Naive thymus-derived CD8-positive, alpha-beta T cell (primary cell): ENCODE results near the gene CAMK1D. TPM values are rescaled to one million over a fixed set of nuclear protein-coding genes. Genes with fewer than 3 reads are reported as not detected.
"Not testable (repeated sequence)": the region's sequence is repeated elsewhere in the genome, so short reads cannot be mapped to it uniquely, and the experiment has no call there.

Experiments
- ATAC-seq, 2 donors: fragments of 150-1000 bp; cut with Tn5 transposase in 1 of 2; sonication (Bioruptor Pico), chemical (Tn5 transposase) in 1 of 2; 1 replicate in 1 of 2; 2 replicates in 1 of 2; pipeline ENCODE4 v1.10.0; 2021; ENCODE audit warnings: mild to moderate bottlenecking in 2 of 2, moderate library complexity in 2 of 2
- POLR2A ChIA-PET: fragments of 350-600 bp; sonication (Branson Sonifier 250); formaldehyde crosslinking; loops from one replicate; lab custom pipeline; 2021; ENCODE audit warnings: antibody characterized with exemption; lab: Charles Lee
- DNase-seq, 10 donors: peaks; one replicate each; pipeline versions ENCODE4 v3.0.0 to v3.0.0-alpha.2; 2020 to 2022
- H3K27ac Mint-ChIP-seq, 10 donors: one replicate each; pipeline ENCODE4 v1.8.0; 2020 to 2022; ENCODE audit warnings: mild to moderate bottlenecking in 10 of 10, mixed read lengths in 10 of 10, moderate library complexity in 4 of 10, inconsistent platforms in 1 of 10
- H3K27me3 Mint-ChIP-seq, 5 donors: one replicate each; pipeline ENCODE4 v1.8.0; 2021 to 2022; ENCODE audit warnings: mixed read lengths in 5 of 5
- H3K36me3 Mint-ChIP-seq, 3 donors: one replicate each; pipeline ENCODE4 v1.8.0; 2020 to 2022; ENCODE audit warnings: mixed read lengths in 3 of 3, mild to moderate bottlenecking in 2 of 3, inconsistent platforms in 1 of 3
- H3K4me1 Mint-ChIP-seq, 4 donors: one replicate each; pipeline ENCODE4 v1.8.0; 2021 to 2022; ENCODE audit warnings: mixed read lengths in 4 of 4
- H3K4me3 Mint-ChIP-seq, 10 donors: one replicate each; pipeline ENCODE4 v1.8.0; 2020 to 2022; ENCODE audit warnings: mild to moderate bottlenecking in 10 of 10, mixed read lengths in 10 of 10, moderate library complexity in 6 of 10, inconsistent platforms in 1 of 10
- H3K9me3 Mint-ChIP-seq, 9 donors: one replicate each; pipeline ENCODE4 v1.8.0; 2020 to 2022; ENCODE audit warnings: mixed read lengths in 9 of 9, mild to moderate bottlenecking in 3 of 9, inconsistent platforms in 1 of 9, moderate library complexity in 1 of 9
- polyA plus RNA-seq, 3 donors: library from polyadenylated mRNA; unstranded; fragments of 300-500 nt; fragmentation: Illumina TruSeq; gene quantifications; one replicate each; pipeline ENCODE4 v1.2.3, GENCODE V29; 2021
- total RNA-seq, 8 experiments: library from RNA in 2 of 8; stranded (reverse) in 2 of 8; gene quantifications; one replicate each; pipeline ENCODE4 v1.2.3 and lab custom pipeline; 2021 to 2026

Gene CAMK1D
- total RNA-seq (10 to 100 TPM; 16.2 to 18.5 TPM), polyA plus RNA-seq (10 to 100 TPM in 2 of 3 donors, 1 to 10 TPM in 1; 7.5 to 12.3 (median 10.8) TPM), total RNA-seq (lab: John Stamatoyannopoulos, UW) (13.6 to 42.8 (median 26.4) reads per million in 6 experiments)

DNA sequence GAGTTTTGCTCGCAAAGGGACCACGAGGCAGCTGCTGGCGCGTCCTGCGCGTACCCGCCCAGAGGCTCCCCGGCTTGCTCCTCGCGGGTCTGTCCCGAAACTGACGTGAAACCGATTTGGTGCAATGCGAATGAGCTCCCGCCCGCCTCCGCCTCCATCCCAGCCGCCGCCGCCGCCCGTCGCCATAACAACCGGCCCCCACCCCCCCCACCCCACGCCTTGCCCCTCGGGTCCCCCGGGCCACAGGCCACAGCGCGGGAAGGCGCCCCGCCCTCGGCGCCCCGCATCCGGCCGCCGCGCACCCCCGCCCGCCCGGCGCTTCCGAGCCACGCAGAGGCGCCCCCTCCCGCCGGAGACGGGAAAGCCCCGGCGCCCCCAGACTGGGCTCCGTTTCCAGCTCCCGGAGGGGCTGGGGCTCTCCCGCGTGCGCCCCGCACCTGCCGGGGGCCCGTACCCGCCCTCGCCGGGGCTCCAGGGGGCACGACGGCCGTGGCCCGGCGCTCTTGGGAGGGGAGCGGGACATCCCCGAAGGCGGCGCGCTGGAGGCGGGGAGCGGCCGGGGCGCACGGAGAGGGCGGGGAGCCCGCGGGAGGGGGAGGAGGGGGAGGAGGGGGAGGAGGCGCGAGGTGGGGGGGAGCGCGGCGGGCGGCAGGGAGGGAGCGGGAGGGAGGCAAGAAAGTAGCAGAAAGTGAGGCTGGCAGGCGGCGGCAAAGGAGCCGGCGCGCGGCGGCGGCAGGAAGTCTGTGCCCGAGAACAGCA is at the start of gene CAMK1D:
TSS of gene CAMK1D (plus strand) at position 678 of the 759 bp plus-strand sequence.
- Mint-ChIP-seq H3K27ac (peak within 1 kb of the TSS; percentile 90 to 99 (median 98)), H3K36me3 (no peaks in the 10 kb centered on the region), H3K9me3 (peaks cover 0 to 2% (median 0%) of the 10 kb centered on the region in 9 donors), H3K4me1 (peaks cover 20 to 52% (median 51%) of the 10 kb centered on the region in 4 donors), H3K4me3 (peak within 1 kb of the TSS; percentile 82 to 100 (median 98)), H3K27me3 (no peaks in the 10 kb centered on the region)
- ATAC-seq (peak; percentile 61 to 67), DNase-seq (peak; percentile 84 to 95 (median 86))
- POLR2A ChIA-PET, result interaction anchor here (0.6 to 2.1 kb wide), 12 partner anchors 10 to 1237 kb away, joined by 3 to 8 read pairs (median 4); partner anchors contain the start of genes CDC123 and NUDT5

DNA sequence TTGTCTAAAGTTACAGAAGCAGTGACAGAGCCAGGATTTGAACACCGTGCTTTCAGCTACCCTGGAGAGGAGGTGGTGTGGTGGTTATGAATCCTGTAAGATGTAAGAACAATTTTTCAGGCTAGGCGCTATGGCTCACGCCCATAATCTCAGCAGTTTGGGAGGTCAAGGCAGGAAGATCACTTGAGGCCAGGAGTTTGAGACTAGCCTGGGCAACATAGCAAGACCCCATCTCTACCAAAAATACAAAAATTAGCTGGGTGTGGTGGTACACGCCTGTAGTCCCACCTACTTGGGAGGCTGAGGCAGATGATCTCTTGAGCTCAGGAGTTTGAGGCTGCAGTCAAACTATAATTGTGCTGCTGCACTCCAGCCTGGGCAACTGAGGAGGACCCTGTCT is 48.3 kb upstream of the CAMK1D start:
- H3K27ac Mint-ChIP-seq, H3K27me3 Mint-ChIP-seq, H3K4me3 Mint-ChIP-seq, POLR2A ChIA-PET, H3K4me1 Mint-ChIP-seq, DNase-seq, H3K9me3 Mint-ChIP-seq, H3K36me3 Mint-ChIP-seq, ATAC-seq: not testable (repeated sequence)

GRCh38 chr10:12308057-12308456 is 41.3 kb upstream of the CAMK1D start:
- DNase-seq (no peak), ATAC-seq (no peak)
- Mint-ChIP-seq H3K4me3 (no peak overlapping the region), H3K27ac (no peak overlapping the region), H3K9me3 (no peaks in the 10 kb centered on the region), H3K4me1 (peaks cover 0 to 6% (median 3%) of the 10 kb centered on the region in 4 donors), H3K36me3 (no peaks in the 10 kb centered on the region), H3K27me3 (peaks cover 0 to 4% (median 0%) of the 10 kb centered on the region in 5 donors)
- POLR2A ChIA-PET, result interaction anchor here (0.7 kb wide), 1 partner anchor 355 kb away, joined by 3 read pairs; no protein-coding TSS in a partner anchor

- no peak overlapping the region for H3K4me3 Mint-ChIP-seq
- peaks cover 0 to 6% (median 3%) of the 10 kb centered on the region in 4 donors for H3K4me1 Mint-ChIP-seq
- no peaks in the 10 kb centered on the region for H3K9me3 Mint-ChIP-seq
- no peak for ATAC-seq
- H3K27ac Mint-ChIP-seq, result no peak overlapping the region
- POLR2A ChIA-PET, result no interaction called here
- H3K27me3 Mint-ChIP-seq, result peaks cover 0 to 4% (median 0%) of the 10 kb centered on the region in 5 donors
- DNase-seq, result no peak
- H3K36me3 Mint-ChIP-seq, result no peaks in the 10 kb centered on the region
These were observed 40.5 kb upstream of the CAMK1D start for GRCh38 chr10:12308736-12309375.

GRCh38 chr10:12309783-12310182 is 39.6 kb upstream of the CAMK1D start:
- H3K36me3 Mint-ChIP-seq, H3K4me1 Mint-ChIP-seq, H3K4me3 Mint-ChIP-seq, H3K9me3 Mint-ChIP-seq, H3K27me3 Mint-ChIP-seq, POLR2A ChIA-PET, ATAC-seq, DNase-seq: not testable (repeated sequence)
- peak overlapping the region in 1 of 10 donors; percentile 40 for H3K27ac Mint-ChIP-seq

- no peak for DNase-seq
- no peak for ATAC-seq
- Mint-ChIP-seq H3K27me3 (peaks cover 0 to 4% (median 0%) of the 10 kb centered on the region in 5 donors), H3K36me3 (no peaks in the 10 kb centered on the region), H3K4me1 (peaks cover 0 to 5% (median 2%) of the 10 kb centered on the region in 4 donors), H3K9me3 (no peaks in the 10 kb centered on the region), H3K27ac (no peak overlapping the region), H3K4me3 (no peak overlapping the region)
- POLR2A ChIA-PET, result interaction anchor here (0.6 kb wide), 2 partner anchors 61 to 297 kb away, joined by 3 read pairs; no protein-coding TSS in a partner anchor
These were observed 34.5 kb upstream of the CAMK1D start for GRCh38 chr10:12314836-12315235.

DNA sequence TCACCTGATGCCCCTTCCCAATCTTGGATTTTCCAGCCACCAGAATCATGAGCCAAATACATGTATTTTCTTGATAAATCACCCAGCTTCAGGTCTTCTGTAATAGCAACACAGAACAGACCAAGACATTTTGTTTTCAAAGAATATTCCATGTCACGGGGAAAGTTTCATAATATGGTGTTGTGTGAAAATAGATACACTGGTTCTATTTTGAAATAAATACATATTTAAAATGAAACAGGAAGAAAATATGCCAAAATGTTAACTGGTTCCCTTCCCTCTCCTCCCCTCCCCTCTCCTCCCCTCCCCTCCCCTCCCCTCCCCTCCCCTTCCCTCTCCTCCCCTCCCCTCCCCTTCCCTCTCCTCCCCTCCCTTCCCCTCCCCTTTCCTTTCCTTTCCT is 30.3 kb upstream of the CAMK1D start:
- POLR2A ChIA-PET, result no interaction called here

DNA sequence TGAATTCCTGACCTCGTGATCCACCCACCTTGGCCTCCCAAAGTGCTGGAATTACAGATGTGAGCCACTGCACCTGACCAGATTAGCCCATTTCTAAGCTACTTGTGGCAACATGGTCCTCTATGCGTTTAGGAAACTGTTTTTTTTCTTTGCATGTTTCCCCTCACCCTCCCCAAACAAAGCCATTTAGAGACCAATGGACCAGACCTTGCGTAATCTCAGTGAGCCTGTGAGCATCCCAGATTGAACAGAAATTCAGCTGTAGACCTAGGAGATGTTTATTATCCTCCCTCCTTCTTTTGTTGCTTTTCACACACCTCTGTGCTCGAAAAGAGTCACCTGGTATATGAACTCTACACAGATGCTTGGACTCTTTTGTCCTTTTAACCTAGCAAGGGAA is 28.5 kb upstream of the CAMK1D start:
- Mint-ChIP-seq H3K4me3 (no peak overlapping the region), H3K27ac (no peak overlapping the region), H3K9me3 (no peaks in the 10 kb centered on the region), H3K36me3 (no peaks in the 10 kb centered on the region), H3K27me3 (peaks cover 0 to 1% (median 0%) of the 10 kb centered on the region in 5 donors), H3K4me1 (peaks cover 0 to 5% (median 1%) of the 10 kb centered on the region in 4 donors)
- ATAC-seq, result no peak
- no peak for DNase-seq
- POLR2A ChIA-PET, result no interaction called here

More for the DNA sequence above, 30.3 kb upstream of the CAMK1D start:
- ATAC-seq (no peak), DNase-seq (no peak)
- Mint-ChIP-seq H3K27me3 (no peaks in the 10 kb centered on the region), H3K36me3 (no peaks in the 10 kb centered on the region), H3K4me3 (no peak overlapping the region), H3K27ac (no peak overlapping the region), H3K4me1 (peaks cover 0 to 5% (median 1%) of the 10 kb centered on the region in 4 donors), H3K9me3 (no peaks in the 10 kb centered on the region)

- POLR2A ChIA-PET, result no interaction called here
- Mint-ChIP-seq H3K36me3 (no peaks in the 10 kb centered on the region), H3K27ac (no peak overlapping the region), H3K9me3 (no peaks in the 10 kb centered on the region), H3K27me3 (peaks cover 0 to 1% (median 0%) of the 10 kb centered on the region in 5 donors), H3K4me1 (peaks cover 2 to 9% (median 5%) of the 10 kb centered on the region in 4 donors), H3K4me3 (no peak overlapping the region)
- ATAC-seq, result no peak
- DNase-seq, result no peak
These were observed 27.7 kb upstream of the CAMK1D start for GRCh38 chr10:12321641-12322040.

GRCh38 chr10:12322583-12323131 is 26.7 kb upstream of the CAMK1D start:
- Mint-ChIP-seq H3K27me3 (peaks cover 0 to 1% (median 0%) of the 10 kb centered on the region in 5 donors), H3K4me3 (no peak overlapping the region), H3K27ac (peak overlapping the region in 1 of 10 donors; percentile 54), H3K4me1 (peaks cover 2 to 9% (median 5%) of the 10 kb centered on the region in 4 donors), H3K9me3 (no peaks in the 10 kb centered on the region), H3K36me3 (no peaks in the 10 kb centered on the region)
- ATAC-seq (no peak), DNase-seq (no peak)
- POLR2A ChIA-PET, result no interaction called here

GRCh38 chr10:12324530-12324929 is 24.8 kb upstream of the CAMK1D start:
- Mint-ChIP-seq H3K27ac (no peak overlapping the region), H3K27me3 (peaks cover 0 to 1% (median 0%) of the 10 kb centered on the region in 5 donors), H3K4me1 (peaks cover 0 to 6% (median 4%) of the 10 kb centered on the region in 4 donors), H3K4me3 (no peak overlapping the region), H3K9me3 (no peaks in the 10 kb centered on the region), H3K36me3 (no peaks in the 10 kb centered on the region)
- ATAC-seq (no peak), DNase-seq (no peak)
- POLR2A ChIA-PET, result interaction anchor here (0.7 kb wide), 1 partner anchor 752 kb away, joined by 6 read pairs; no protein-coding TSS in a partner anchor

- DNase-seq, result no peak
- H3K4me1 Mint-ChIP-seq, result peaks cover 0 to 6% (median 4%) of the 10 kb centered on the region in 4 donors
- POLR2A ChIA-PET, result no interaction called here
- no peaks in the 10 kb centered on the region for H3K9me3 Mint-ChIP-seq
- H3K27me3 Mint-ChIP-seq, result peaks cover 0 to 1% (median 0%) of the 10 kb centered on the region in 5 donors
- no peak overlapping the region for H3K4me3 Mint-ChIP-seq
- no peak for ATAC-seq
- H3K36me3 Mint-ChIP-seq, result no peaks in the 10 kb centered on the region
- H3K27ac Mint-ChIP-seq, result peak overlapping the region in 1 of 10 donors; percentile 54
These were observed 22.3 kb upstream of the CAMK1D start for GRCh38 chr10:12327074-12327473.
